T-helper 2 cell (primary cell): ENCODE measurements around the gene CDK14.

Source experiments
- DNase-seq, 5 experiments: peaks; one replicate each; pipeline versions ENCODE4 v3.0.0 to v3.0.0-alpha.2; 2012 to 2022

The CDK14 gene

DNA sequence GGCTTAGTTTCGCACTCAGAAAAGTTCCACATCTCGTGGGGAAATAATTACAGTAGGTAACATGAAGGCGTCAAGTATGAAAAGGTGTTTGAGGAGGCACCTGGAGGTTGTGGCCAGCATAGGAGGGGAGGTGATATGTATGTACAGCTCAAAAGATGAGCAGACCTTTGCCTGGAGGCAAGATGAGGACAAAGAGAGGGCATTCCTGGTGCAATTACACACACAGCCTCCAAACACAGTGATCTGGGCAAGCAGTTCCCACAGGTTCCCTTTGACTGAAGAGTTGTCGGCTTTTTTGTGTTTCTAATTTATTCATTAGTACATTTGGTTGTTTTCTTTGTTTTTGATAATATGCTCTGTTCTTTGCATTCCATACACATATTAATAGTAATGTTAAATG, 46.9 kb downstream of the CDK14 start:
- no peak for DNase-seq

DNA sequence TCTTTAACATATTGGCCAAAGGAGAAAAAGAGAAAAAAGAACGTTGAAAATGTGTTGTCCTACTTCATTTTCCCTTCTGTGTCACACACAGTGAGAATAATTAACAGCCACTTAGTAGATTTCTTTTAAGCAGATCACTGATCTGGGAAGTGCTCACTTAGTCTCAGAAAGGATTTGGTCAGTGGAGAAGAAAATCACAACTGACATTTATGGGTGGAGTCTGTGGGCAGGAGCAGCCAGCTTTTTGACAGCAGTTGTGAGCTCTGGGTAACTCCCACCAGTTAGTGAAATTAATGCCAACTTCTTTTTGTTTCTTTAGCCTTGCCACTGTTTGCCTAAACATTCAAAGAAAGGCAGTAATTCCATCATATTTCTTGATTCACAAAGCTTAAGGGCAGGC, 49.7 kb downstream of the CDK14 start:
- DNase-seq: no peak

DNA sequence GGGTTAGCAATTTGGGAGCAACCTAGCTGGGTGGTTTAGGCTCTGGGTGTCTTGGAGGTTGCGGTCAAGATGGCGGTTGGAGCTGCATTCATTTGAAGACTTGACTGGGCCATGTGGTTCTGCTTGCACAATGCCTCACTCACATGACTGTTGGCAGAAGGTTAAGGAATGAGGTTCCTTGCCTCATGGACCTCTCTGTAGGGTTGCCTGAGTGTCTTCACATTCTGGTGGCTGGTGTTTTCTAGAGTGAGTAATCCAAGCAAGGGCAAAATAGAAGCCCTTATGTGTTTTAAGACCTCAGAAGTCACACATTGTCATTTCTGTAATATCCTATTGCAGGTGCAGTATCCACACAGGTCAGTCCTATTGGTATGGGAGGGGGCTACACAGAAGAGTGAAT, 52.0 kb downstream of the CDK14 start:
- DNase-seq: no peak

DNA sequence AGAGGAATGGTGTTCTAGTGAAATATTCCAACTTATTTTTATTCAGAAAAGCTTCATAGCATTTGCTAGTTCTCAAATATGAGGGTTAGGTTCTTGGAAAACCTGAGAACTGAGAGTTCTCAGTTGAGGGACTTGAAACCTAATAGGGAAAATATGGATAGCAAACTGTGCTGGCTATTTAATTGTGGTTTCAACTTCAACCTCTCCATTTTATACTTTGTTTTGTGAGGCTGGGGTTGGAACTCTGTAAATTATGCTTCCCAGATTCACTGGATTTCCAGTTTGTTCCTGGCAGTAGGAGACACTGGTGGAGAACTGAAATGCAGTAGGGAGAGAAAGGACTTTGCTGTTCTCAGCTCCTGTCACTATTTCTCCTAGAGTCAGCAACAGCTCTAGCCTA, 52.7 kb downstream of the CDK14 start:
- DNase-seq: no peak

DNA sequence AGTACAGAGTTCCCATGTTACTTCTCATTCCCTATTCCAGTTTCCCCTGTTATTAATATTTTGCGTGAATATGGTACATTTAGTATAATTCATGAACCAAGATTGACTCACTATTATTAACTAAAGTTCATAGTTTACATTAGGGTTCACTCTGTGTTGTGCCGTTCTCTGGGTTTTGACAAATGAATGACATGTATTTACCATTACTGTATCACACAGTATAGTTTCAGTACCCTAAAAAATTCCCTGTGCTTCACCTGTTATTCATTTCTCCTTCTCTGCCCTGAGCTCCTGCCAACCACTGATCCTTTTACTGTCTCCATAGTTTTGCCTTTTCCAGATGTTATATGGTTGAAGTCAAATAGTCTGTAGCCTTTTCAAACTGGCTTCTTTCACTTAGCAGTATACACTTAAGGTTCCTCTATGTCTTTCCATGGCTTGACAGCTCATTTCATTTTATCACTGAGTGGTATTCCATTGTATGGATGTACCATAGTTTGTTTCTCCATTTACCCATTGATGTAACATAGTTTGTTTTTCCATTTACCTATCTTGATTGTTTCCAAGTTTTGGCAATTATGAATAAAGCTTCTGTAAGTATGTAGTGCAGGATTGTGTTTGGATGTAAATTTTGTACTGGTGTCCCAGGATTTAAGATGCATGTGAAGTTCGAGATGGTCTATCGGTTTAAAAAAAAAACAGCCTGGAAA, 58.8 kb downstream of the CDK14 start:
- no peak for DNase-seq

DNA sequence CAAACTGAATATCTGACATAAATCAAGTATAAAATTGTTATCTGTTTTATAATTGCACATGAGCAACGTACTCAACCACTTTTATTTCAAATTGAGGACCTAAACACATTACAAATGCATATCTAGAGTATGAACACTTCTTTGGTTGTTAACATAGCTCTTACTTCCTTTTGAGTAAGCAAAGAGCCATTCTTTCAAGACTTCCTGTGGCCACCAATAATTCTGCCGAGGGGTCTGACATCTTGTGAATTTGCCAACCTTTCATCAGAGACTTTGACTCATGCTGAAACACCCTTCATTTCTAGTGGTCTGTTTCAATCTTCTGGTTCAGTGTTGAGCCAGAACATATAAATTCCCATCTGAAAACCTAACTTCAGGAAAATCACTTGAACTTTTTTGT, 59.4 kb downstream of the CDK14 start:
- no peak for DNase-seq

DNA sequence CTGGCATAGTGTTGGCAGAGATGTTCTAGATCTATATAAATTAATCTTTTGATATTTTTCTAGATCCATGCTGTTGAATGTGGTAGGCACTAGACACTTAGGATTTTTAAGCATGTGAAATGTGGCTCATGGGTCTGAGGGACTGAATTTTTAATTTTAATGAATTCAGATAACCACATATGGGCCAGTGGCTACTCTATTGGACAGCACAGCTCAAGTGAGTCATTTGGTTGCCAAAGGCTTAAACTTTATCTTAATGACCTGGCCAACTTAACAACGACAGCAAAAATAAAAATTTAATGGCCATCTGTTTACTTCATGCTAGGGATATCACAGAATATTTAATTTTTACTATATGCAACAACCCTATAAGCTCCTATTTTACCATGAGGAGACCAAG, 61.4 kb downstream of the CDK14 start:
- no peak for DNase-seq

DNA sequence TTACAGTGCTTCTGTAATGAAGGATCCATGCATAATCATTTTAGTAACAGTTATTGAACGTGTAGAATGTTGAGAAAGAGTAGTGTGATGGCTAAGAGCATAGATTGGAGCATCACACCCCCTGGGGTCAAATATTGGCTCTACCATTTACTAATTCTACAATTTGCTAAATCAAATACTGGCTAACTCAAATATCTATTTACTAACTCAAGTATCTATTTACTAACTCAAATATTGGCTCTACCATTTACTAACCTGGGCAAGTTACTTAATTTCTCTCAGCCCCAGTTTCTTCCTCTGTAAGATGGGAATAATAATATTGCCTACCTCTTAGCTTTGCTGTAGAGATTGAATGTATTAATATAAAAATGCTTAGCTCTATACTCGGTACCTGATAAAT, 64.0 kb downstream of the CDK14 start:
- DNase-seq: no peak

DNA sequence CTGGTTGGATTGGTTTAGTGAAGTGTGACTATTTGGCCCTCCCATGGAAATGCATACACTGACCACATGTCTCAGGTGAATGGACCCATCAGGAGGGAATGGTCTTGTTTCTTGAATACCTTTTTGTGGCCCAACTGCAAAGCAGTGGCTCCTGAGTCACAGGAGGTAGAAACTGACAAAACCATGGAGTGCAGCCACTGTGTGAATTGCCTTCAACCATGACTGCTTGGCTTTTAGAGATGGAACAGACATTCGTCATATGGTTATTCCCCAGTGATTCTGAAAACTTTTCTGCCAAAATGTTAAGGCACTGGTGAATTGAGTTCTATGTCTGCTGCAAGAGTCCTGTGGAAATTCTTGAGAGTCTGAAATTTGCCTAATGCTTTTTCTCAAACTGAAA, 64.7 kb downstream of the CDK14 start:
- no peak for DNase-seq

DNA sequence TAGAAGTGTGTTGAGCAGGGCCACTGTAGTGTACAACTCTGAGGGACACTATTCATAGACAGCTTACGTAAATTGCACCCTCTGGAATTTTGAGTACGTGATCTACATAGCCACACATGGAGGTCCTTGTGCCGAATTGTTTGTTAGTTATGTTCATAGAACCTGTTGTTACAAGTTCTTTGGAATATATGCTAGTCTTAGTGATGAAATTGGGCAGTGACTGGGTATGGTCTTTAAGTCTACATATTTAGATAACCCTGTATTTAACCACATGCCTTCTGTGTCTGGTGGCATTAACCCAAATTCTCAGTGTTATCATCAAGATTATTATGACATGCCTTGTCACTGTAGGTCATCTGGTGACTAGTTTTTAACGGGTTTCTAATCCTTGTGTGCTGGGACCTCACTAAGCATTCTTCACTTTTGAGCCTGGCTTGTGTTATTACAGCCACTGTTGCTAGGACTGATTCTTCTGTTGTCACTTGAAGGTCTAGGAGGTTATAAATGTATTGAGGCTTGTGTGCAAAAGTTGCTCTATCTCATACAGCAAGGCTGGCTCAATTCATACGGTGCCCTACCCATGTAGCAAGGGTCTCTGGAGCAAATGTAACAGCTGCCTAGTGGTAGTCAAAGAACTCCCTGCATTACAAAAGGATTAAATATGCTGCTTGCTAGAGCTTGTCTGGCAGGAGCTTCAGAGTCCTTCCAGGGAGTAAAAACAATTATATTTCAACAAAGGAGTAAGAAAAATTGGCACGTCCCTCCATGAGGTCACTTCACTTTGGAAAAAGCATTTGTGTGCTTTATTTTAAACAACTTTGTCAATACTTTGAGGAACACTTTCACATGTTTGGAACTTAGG, 65.4 kb downstream of the CDK14 start:
- no peak for DNase-seq

DNA sequence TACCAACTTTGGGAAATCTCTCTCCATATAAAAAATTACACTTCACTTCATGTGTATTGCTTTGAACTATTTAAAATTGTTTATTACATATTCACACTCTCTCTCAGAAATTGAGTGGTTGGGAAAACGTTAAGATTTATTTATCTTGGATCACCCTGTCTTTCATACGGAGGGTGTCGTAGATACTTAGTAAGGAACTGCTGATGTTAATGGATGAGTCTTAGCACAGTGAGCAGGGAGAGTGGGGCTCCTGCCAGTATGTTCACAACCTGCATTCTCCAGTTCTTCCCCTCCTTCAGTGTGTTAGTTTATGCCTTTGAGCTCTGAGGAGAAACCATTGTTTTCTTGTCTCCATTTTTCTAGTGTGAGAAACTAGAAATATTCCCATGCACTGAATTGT, 67.1 kb downstream of the CDK14 start:
- DNase-seq: no peak

DNA sequence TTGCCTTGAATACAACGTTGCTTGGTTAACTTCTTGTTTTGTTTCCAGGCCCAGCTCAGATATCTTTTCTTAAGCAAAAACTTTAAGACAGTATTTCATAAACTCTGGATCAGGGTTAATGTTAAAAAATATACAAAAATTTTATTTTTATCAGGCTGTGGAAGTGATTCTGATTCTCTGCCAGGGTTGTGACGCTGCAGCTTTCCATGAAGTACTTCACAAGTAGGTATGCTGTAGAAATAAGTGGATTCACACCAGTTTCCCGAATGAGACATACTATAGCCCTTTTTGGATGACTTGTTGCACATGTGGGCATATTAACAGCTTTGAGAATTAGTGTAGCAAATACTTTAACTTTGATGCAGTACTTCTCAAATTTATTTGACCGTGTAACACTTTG, 70.1 kb downstream of the CDK14 start:
- DNase-seq: no peak

DNA sequence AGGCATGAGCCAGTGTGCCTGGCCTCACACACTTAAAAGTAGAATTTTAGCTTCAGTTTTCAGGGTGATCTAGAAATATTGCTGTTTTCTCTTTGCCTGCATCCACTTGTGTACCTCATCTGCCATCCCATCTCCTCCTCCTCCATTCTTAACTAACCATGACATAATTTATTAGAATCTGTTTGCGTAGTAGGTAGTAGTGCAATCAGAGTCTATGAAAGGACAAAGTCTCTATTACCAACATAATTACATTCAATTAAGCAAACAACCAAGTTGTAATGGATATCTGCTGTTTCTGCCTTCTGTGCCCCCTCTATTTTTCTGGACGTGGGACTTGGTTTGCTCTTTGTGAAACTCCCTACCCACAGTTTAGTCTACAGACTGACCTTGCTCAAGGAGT, 72.9 kb downstream of the CDK14 start:
- no peak for DNase-seq

DNA sequence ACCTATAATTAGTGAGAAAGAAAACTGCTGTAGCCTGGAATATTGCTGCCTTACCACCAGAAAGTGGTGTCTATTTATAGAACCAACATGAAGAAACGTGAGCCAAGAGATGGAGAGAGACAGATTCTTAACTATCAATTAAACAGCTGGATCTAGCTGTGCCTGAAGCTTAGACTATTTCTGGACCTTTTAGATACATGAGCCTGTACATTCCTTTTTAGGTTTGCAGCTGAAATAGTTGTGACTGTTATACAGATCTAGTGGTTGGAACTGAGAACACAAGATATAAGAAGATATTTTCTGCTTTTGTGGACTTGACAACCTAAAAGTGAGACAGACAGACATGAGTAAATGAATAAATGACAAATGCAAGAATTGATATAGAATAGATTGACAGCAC, 73.4 kb downstream of the CDK14 start:
- no peak for DNase-seq

DNA sequence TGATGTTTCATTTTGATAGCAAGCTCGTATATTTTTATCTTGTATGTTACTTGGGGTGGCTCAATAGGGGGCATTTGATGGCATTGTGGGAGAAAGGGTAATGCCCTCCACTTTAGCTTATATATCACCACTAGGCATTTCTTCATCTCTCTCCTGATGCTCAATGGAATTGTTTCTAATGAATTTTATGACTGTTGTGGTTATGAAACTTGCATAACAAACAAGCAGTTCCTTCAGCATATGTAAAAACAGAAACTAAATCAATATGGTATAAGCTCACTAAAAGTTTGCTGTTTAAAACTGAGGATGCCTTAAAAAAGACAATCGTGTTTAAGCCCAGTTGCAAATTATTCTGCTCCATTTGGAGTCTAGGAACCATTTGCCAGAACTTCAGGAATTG, 75.5 kb downstream of the CDK14 start:
- DNase-seq: no peak

DNA sequence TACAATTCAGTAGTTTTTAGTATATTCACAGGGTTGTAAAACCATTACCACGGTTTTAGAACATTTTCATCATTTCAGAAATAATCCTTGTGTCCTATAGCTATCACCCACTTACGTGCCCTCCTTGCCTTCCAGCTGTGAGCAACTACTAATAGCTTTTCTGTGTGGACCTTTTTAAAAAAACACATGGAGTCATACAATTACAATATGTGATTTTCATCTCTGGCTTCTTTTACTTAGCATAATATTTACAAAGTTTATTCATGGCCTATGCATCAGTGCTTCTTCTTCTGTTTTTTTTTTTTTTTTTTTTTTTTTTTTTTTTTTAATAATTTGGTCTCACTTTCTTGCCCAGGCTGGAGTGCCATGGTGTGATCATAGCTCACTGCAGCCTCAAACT, 76.1 kb downstream of the CDK14 start:
- DNase-seq: no peak

DNA sequence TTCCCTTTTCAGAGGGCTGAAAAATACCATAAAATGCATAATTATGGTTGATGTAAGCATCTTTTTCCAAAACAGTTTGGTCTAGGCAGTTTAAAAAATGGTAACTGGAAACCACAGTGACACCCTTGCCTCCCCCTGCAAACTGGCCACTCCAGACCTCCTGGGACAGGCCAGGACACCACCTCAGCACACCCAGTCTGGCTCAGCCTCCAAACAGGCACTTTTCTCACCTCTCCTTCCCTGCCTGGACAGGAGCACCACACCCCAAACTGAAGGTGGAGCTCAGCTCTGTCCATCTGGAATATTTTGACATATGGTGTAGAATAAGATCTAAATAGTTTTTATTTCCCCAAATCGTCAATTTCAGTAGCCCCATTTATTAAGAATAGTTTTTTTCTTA, 78.5 kb downstream of the CDK14 start:
- DNase-seq: no peak

DNA sequence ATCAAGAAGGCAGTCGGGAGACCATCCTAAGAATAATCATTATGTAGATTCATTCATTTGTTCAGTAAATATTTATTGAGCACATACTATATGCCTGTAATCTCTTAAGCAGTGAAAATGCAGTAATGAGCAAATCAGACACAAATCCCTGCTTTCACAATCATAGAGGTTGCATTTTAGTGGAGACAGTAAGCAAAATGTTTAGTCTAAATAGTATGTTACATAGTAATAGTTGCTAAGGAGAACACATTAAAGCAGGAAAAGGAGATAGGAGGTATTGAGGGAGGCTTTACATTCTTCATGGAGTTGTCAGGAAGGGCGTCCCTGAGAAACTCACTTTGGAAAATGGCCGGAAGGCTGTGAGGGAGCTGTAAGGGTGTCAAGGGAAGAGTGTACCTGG, 79.9 kb downstream of the CDK14 start:
- DNase-seq: no peak

DNA sequence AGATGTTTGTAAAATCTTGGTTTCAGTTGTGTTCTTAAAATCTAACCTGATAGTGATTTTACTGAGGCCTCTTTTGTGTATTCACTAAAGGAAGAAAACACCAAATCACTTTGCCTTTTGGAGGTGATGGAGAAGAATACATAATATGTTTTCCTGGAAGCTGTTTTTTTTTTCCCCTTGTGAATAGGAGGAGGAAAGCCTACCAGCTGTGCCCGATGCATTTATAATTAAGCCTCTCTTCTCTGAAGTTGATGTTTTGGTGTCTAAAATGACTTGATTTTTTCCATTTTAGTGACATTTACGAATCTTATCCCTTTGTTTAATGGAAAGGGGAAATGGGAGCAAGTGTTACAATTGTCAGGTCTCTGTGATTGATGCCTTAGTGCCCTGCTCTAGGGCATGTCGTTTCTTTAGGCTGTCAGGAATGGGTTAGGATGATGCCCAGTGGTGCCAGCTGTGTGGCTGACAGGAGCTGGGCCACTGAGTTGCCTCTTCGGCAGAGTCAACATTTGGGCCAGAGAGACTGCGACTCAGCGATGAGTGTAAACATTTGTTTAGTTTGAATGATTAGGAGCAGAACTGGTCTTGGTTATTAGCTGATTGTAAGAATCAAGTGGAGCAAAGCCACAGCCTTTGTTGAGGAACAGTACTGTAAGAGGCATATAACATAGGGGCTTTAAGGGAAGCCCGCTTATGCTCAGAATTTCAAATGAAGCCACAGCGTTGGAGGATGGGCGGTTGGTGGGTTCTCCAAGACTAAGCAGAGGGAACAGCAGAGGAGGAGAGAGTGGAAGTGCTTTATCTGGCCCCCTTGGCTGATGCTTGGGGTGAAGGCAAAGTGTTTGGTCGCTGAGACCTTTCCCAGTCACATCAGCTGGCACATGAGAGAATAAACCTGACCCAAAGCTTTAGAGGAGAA, 81.6 kb downstream of the CDK14 start:
- no peak for DNase-seq

DNA sequence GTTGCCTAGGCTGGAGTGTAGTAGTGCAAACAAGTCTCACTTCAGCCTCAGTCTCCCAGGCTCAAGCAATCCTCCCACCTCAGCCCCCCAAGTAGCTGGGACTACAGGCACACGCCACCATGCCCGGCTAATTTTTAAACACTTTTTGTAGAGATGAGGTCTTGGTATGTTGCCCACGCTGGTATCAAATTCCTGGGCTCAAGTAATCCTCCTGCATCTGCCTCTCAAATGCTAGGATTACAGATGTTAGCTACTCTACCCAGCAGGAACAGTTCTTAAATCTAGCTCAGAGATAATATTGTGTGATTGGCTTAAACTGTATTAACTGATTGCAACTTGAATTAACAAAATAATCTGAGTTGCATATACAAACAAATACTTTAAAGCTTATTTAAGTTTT, 82.9 kb downstream of the CDK14 start:
- DNase-seq: no peak

DNA sequence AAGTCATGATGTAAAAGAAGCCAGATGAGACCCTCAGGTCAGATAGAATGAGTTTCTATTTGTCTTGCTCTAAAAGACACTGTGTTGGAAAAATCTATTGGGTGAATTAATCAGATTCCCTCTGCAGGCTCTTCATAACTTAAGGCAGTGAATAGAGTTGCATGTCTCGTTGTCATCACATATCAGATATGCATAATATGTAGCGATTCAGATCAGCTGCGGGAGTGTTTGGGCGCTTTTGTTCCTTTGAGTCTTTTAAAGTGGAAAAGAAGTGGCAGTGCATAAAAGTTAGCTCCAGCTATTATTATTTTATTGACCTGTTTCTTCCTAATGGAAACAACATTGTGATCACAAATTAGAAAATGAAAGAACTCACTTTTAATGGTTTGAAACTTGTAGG, 84.4 kb downstream of the CDK14 start:
- no peak for DNase-seq

DNA sequence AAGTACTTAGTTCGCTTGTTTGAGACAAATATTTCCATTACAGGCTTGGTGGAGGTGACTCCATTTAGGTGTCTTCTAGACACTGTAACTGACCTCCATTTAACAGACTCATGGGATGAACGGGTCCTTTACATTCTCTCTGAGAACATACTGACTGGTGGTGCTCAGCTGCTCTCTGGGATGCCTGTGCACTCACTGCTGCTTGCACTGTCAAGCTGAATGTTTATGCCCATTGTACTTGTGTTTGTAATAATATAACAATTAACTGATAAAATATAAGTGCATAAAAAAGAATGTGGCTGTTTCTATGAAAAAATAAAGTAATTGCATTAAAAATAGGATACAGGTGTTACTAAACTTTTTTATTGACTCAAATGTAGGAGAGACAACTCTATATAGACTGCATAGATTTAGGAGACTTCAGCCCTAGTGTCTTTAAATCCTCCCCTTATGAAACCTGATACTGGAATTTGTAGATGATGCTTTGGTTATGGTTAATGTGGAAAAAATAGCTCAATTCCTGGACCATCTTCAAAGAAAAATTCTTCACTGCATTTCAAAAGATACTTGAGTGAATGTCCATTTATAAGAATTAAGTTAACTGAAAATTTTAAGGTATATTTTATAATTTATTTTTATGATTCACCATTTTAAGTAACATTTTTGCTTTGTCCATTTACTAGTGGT, 85.4 kb downstream of the CDK14 start:
- no peak for DNase-seq

DNA sequence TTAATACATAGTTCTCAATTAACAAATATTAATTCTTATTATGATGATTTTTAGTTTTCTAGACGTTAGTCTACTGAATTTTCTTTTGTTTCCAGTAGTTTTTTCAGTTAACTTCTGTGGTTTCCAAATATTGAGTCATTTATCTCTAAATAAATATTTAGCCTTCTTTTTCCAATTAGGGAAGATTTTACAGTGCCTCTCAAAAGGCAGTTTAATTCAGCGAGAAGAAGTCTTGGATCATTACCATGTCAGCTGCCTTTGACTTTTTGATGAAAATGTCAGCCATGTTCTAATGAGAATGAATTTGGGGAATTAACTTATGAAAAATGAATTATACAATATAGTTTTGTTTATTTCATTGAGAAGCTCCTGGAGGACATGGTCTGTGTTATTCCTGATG, 90.0 kb downstream of the CDK14 start:
- no peak for DNase-seq
